GM12878 (cell line): ENCODE results near the gene TUBD1. TPM values are rescaled to one million over a fixed set of nuclear protein-coding genes. Genes with fewer than 3 reads are reported as not detected.
A peak's percentile ranks its signal among the peaks of the same experiment; 100 is the strongest.

Source experiments
- ATAC-seq: fragments of 200-7000 bp; cut with Tn5 transposase; 3 replicates; pipeline ENCODE4 v1.9.1; 2020; ENCODE audit warnings: mild to moderate bottlenecking, moderate library complexity
- BruUV-seq: library from RNA; stranded (reverse); fragments of 400-500 nt; replicated peaks from 2 replicates; lab custom pipeline; 2021; lab: Mats Ljungman, UMichigan
- CTCF ChIA-PET: fragments of 300-600 bp; sonication (Branson Sonifier 250); formaldehyde crosslinking; extraction: SDS; loops from one replicate; lab custom pipeline; 2021; ENCODE audit warnings: inconsistent platforms; lab: Yijun Ruan, JAX
- POLR2A ChIA-PET: fragments of 350-600 bp; formaldehyde crosslinking; extraction: SDS; loops from one replicate; lab custom pipeline; 2021; ENCODE audit warnings: inconsistent platforms; lab: Charles Lee
- RAD21 ChIA-PET: fragments of 300-600 bp; sonication (Branson Sonifier 250); formaldehyde crosslinking; loops from one replicate; lab custom pipeline; 2023; ENCODE audit warnings: antibody characterized with exemption; ENCODE audit not compliant: unreplicated experiment; lab: Charles Lee
- SMC1A ChIA-PET: fragments of 300-600 bp; sonication (Branson Sonifier 250); formaldehyde crosslinking; loops from one replicate; lab custom pipeline; 2023; ENCODE audit not compliant: unreplicated experiment, uncharacterized antibody; lab: Charles Lee
- DNase-seq: peaks from one replicate; pipeline ENCODE4 v3.0.0-alpha.2; 2011; ENCODE audit warnings: low read depth, low spot score
- FAIRE-seq: peaks from 3 replicates; lab custom pipeline; 2011; peaks lifted over from hg19 to GRCh38; lab: Jason Lieb, UNC
- H2AFZ ChIP-seq: 2 replicates; pipeline ENCODE4 v1.6.0; 2011; ENCODE audit warnings: low read depth, low read length, control low read depth; ENCODE audit not compliant: control insufficient read depth
- H3K27ac ChIP-seq: 2 replicates; pipeline ENCODE4 v1.5.1; 2011; ENCODE audit warnings: control low read depth; ENCODE audit not compliant: control insufficient read depth, insufficient read depth
- H3K27me3 ChIP-seq, 2 experiments: replicated peaks in 1 of 2; 2 replicates each; pipeline versions ENCODE4 v1.6.0 to v1.6.1; 2011; ENCODE audit warnings: low read length in 1 of 2; ENCODE audit not compliant: control insufficient read depth in 2 of 2, insufficient read depth in 2 of 2
- H3K36me3 ChIP-seq, 2 experiments: 2 replicates each; pipeline ENCODE4 v1.5.1; 2011; ENCODE audit warnings: low read length in 1 of 2; ENCODE audit not compliant: control insufficient read depth in 2 of 2, insufficient read depth in 2 of 2
- H3K4me1 ChIP-seq: 2 replicates; pipeline ENCODE4 v1.6.1; 2011; ENCODE audit warnings: mild to moderate bottlenecking, low read length, moderate library complexity, mixed read lengths; ENCODE audit not compliant: control insufficient read depth, insufficient read depth
- H3K4me2 ChIP-seq: 2 replicates; pipeline ENCODE4 v1.6.0; 2011; ENCODE audit warnings: control low read depth; ENCODE audit not compliant: control insufficient read depth, insufficient read depth
- H3K4me3 ChIP-seq: fragments of 200-600 bp; sonication (generic); 2 replicates; pipeline ENCODE4 v1.5.1; 2016
- H3K79me2 ChIP-seq: 2 replicates; pipeline ENCODE4 v1.6.0; 2011; ENCODE audit warnings: low read length; ENCODE audit not compliant: control insufficient read depth, insufficient read depth
- H3K9ac ChIP-seq: 2 replicates; pipeline ENCODE4 v1.8.0; 2011; ENCODE audit warnings: low read length, control low read depth, mixed read lengths; ENCODE audit not compliant: control insufficient read depth, insufficient read depth
- H3K9me3 ChIP-seq: replicated peaks from 3 replicates; pipeline ENCODE4 v1.5.1; 2011; ENCODE audit warnings: mild to moderate bottlenecking, low read length; ENCODE audit not compliant: control insufficient read depth, insufficient read depth
- H4K20me1 ChIP-seq: 2 replicates; pipeline ENCODE4 v1.6.0; 2011; ENCODE audit not compliant: control insufficient read depth, insufficient read depth
- BCL3 ChIP-seq: IDR thresholded peaks from 2 replicates; pipeline ENCODE4 v1.6.1; 2011; ENCODE audit warnings: borderline replicate concordance, low read depth, mild to moderate bottlenecking, moderate library complexity, low read length; ENCODE audit not compliant: insufficient read depth, poor library complexity, severe bottlenecking
- BCLAF1 ChIP-seq: fragments of 450-650 bp; IDR thresholded peaks from 2 replicates; pipeline ENCODE4 v1.6.1; 2017; ENCODE audit warnings: antibody characterized with exemption, mild to moderate bottlenecking, moderate library complexity
- CHD2 ChIP-seq: IDR thresholded peaks from 2 replicates; pipeline ENCODE4 v1.6.1; 2011; ENCODE audit warnings: low read depth, low read length, improper control_type of control experiment, borderline replicate concordance
- DPF2 ChIP-seq: fragments of 450-650 bp; IDR thresholded peaks from 2 replicates; pipeline ENCODE4 v1.6.1; 2017; ENCODE audit warnings: mild to moderate bottlenecking
- EED ChIP-seq: sonication (generic); IDR thresholded peaks from 2 replicates; pipeline ENCODE4 v1.6.1; 2016; ENCODE audit warnings: antibody characterized with exemption, low read depth
- HCFC1 ChIP-seq: fragments of 150-350 bp; IDR thresholded peaks from 2 replicates; pipeline ENCODE4 v1.6.1; 2014; ENCODE audit warnings: low read length
- KLF5 ChIP-seq: fragments of 450-650 bp; IDR thresholded peaks from 2 replicates; pipeline ENCODE4 v1.6.1; 2014; ENCODE audit warnings: mild to moderate bottlenecking; ENCODE audit not compliant: partially characterized antibody
- MYB ChIP-seq: fragments of 150-350 bp; IDR thresholded peaks from 2 replicates; pipeline ENCODE4 v1.6.1; 2014; ENCODE audit warnings: mild to moderate bottlenecking, low read depth, low read length, borderline replicate concordance
- NFYB ChIP-seq: IDR thresholded peaks from 2 replicates; pipeline ENCODE4 v1.6.1; 2011; ENCODE audit warnings: low read depth, mild to moderate bottlenecking, low read length, improper control_type of control experiment, moderate library complexity; ENCODE audit not compliant: insufficient read depth
- RCOR1 ChIP-seq: conservative IDR thresholded peaks from 2 replicates; pipeline ENCODE4 v1.6.1; 2012; ENCODE audit warnings: low read depth, low read length, improper control_type of control experiment
- REST ChIP-seq: IDR thresholded peaks from 2 replicates; pipeline ENCODE4 v1.6.1; 2012; ENCODE audit warnings: mild to moderate bottlenecking, low read depth, low read length
- SUZ12 ChIP-seq: fragments of 200-600 bp; sonication (generic); IDR thresholded peaks from one replicate; pipeline ENCODE4 v1.6.1; 2018; ENCODE audit warnings: antibody characterized with exemption, mild to moderate bottlenecking; ENCODE audit not compliant: unreplicated experiment
- YY1 ChIP-seq: IDR thresholded peaks from 2 replicates; pipeline ENCODE4 v1.6.1; 2011; ENCODE audit warnings: low read depth, mild to moderate bottlenecking, low read length
- WGBS: methylation state at CpG from one replicate; pipeline ENCODE4 v1.1.6; 2016; ENCODE audit warnings: low lambda C conversion rate; ENCODE audit not compliant: insufficient replicate concordance, insufficient coverage; ENCODE audit errors: missing lambda C conversion rate; 5-methylcytosine and 5-hydroxymethylcytosine counted together
- in situ Hi-C: fragments of 300-500 bp; cut with MboI; formaldehyde crosslinking; loops from 9 replicates; pipeline ENCODE4 v1.14.3; 2018; ENCODE audit warnings: mixed read lengths
- intact Hi-C: fragments of 100-400 bp; cut with micrococcal nuclease; formaldehyde crosslinking; loops from one replicate; pipeline ENCODE4 v1.14.2; 2022; ENCODE audit not compliant: unreplicated experiment
- polyA plus RNA-seq, 11 experiments: library from polyadenylated mRNA; depleted of rRNA in 4 of 11; unstranded in 6 of 11; stranded (reverse) in 5 of 11; fragments of >200 nt; fragmentation: Nextera tagmentation in 4 of 11; fragmentation: Illumina TruSeq in 1 of 11; extraction: Ambion mirVana in 4 of 11; extraction: Trizol in 1 of 11; gene quantifications; 1 replicate in 1 of 11; 2 replicates in 10 of 11; pipeline versions ENCODE4 v1.2.1 to v1.2.3, GENCODE V29; 2011 to 2016; ENCODE audit warnings: inconsistent platforms in 2 of 11, missing spikeins in 2 of 11, low read depth in 1 of 11
- total RNA-seq, 4 experiments: library from RNA; depleted of rRNA in 3 of 4; stranded (reverse); fragments of >200 nt in 3 of 4; fragmentation: Illumina TruSeq in 1 of 4; extraction: Trizol in 1 of 4; gene quantifications; 2 replicates each; pipeline versions ENCODE4 v1.2.1 to v1.2.3, GENCODE V29; 2013 to 2021

Gene TUBD1
- total and polyA plus RNA-seq, 10 of the 15 experiments (the other 5 are each of a cell fraction or from before 2014, with no cell fraction given) = 5.3 to 10.8 (median 8.3) TPM

- intact Hi-C loops (loop anchor here (1.0 kb wide), 2 partner anchors 106 to 112 kb away; no protein-coding TSS in a partner anchor), in situ Hi-C loops (no loop called here)
- Histone ChIP-seq H3K27me3 (no peaks in the 10 kb centered on the region), H3K79me2 (no peaks in the 10 kb centered on the region), H3K27ac (no peak overlapping the region), H3K36me3 (no peaks in the 10 kb centered on the region), H2AFZ (no peak overlapping the region), H3K4me1 (no peaks in the 10 kb centered on the region), H3K4me2 (no peak overlapping the region), H4K20me1 (no peaks in the 10 kb centered on the region), H3K9me3 (no peaks in the 10 kb centered on the region), H3K4me3 (no peak overlapping the region), H3K9ac (no peak overlapping the region)
- SMC1A ChIA-PET = interaction anchor here (0.6 to 2.1 kb wide), 31 partner anchors 12 to 337 kb away, joined by 3 to 18 read pairs (median 5); partner anchors contain the start of genes PTRH2, TUBD1 and VMP1
- DNase-seq (no peak), FAIRE-seq (peak; percentile 57), ATAC-seq (peak; percentile 84)
- RAD21 ChIA-PET = interaction anchor here (0.9 to 3.7 kb wide), 16 partner anchors 9 to 549 kb away, joined by 3 to 24 read pairs (median 5); no protein-coding TSS in a partner anchor
- 49% methylated on average over 2 of the region's 2 CpGs for WGBS
- BruUV-seq = TSS peak; percentile 69
- CTCF ChIA-PET = interaction anchor here (0.6 to 3.1 kb wide), 26 partner anchors 10 to 340 kb away, joined by 3 to 25 read pairs (median 5); partner anchors contain the start of genes PTRH2 and VMP1
- POLR2A ChIA-PET = interaction anchor here (0.9 to 2.2 kb wide), 7 partner anchors 13 to 110 kb away, joined by 3 to 27 read pairs (median 4); no protein-coding TSS in a partner anchor
- no peak for TF ChIP-seq BCL3
- no peak for TF ChIP-seq BCLAF1
- TF ChIP-seq YY1 = no peak
- TF ChIP-seq SUZ12 = no peak
- TF ChIP-seq NFYB = no peak
- no peak for TF ChIP-seq REST
- no peak for TF ChIP-seq EED
- no peak for TF ChIP-seq KLF5
- TF ChIP-seq MYB = no peak
- no peak for TF ChIP-seq RCOR1
- TF ChIP-seq HCFC1 = no peak
- no peak for TF ChIP-seq DPF2
- no peak for TF ChIP-seq CHD2
Observed at GRCh38 chr17:59859444-59860025, 33.2 kb downstream of the TUBD1 start.
